K562 (cell line): ENCODE measurements around the gene ADIPOR1. TPM values are rescaled to one million over a fixed set of nuclear protein-coding genes. Genes with fewer than 3 reads are reported as not detected.

ENCODE experiments used
- EP400 ChIP-seq: fragments of 450-650 bp; IDR thresholded peaks from 2 replicates; pipeline ENCODE4 v1.6.1; 2017; ENCODE audit warnings: antibody characterized with exemption, mild to moderate bottlenecking, moderate library complexity
- HDAC1 ChIP-seq, 2 experiments: fragments of 450-650 bp; IDR thresholded peaks; 2 replicates each; pipeline ENCODE4 v1.6.1; 2016 to 2017; ENCODE audit warnings: inconsistent platforms in 1 of 2, mild to moderate bottlenecking in 1 of 2, moderate library complexity in 1 of 2
- HNRNPK ChIP-seq: fragments of 200-400 bp; formaldehyde crosslinking; IDR thresholded peaks from one replicate; pipeline ENCODE4 v1.6.1; 2018; ENCODE audit warnings: mild to moderate bottlenecking, low read depth, low read length; ENCODE audit not compliant: poor library complexity, severe bottlenecking
- KAT2B ChIP-seq: IDR thresholded peaks from one replicate; pipeline ENCODE4 v1.6.1; 2012; ENCODE audit warnings: low read depth, mild to moderate bottlenecking, control low read depth, inconsistent platforms, low read length, moderate library complexity
- KAT8 ChIP-seq: fragments of 450-650 bp; IDR thresholded peaks from 2 replicates; pipeline ENCODE4 v1.6.1; 2016; ENCODE audit warnings: low read depth, mild to moderate bottlenecking
- PATZ1 ChIP-seq: fragments of 250-450 bp; sonication (Bioruptor Pico); IDR thresholded peaks from 2 replicates; pipeline ENCODE4 v1.5.0; 2020; ENCODE audit warnings: mild to moderate bottlenecking, borderline replicate concordance
- RERE ChIP-seq: sonication (generic); formaldehyde crosslinking; IDR thresholded peaks from 2 replicates; pipeline ENCODE4 v1.8.0; 2023; ENCODE audit warnings: missing genetic modification reagents, mild to moderate bottlenecking, borderline replicate concordance
- SMAD1 ChIP-seq: fragments of 150-350 bp; IDR thresholded peaks from 2 replicates; pipeline ENCODE4 v1.6.1; 2014; ENCODE audit warnings: low read length, low read depth; ENCODE audit not compliant: partially characterized antibody
- TCF3 ChIP-seq: sonication (generic); formaldehyde crosslinking; IDR thresholded peaks from 2 replicates; pipeline ENCODE4 v1.4.0; 2020; ENCODE audit warnings: mild to moderate bottlenecking, missing genetic modification reagents
- TCF7L2 ChIP-seq: fragments of 150-350 bp; IDR thresholded peaks from 2 replicates; pipeline ENCODE4 v1.6.1; 2016; ENCODE audit warnings: low read depth, mild to moderate bottlenecking, low read length, moderate library complexity
- TRIM28 ChIP-seq: fragments of 450-650 bp; IDR thresholded peaks from 2 replicates; pipeline ENCODE4 v1.6.1; 2017
- ZBTB43 ChIP-seq: sonication (generic); formaldehyde crosslinking; IDR thresholded peaks from 2 replicates; pipeline ENCODE4 v1.8.0; 2023; ENCODE audit warnings: mild to moderate bottlenecking, missing genetic modification reagents
- ZBTB9 ChIP-seq: fragments of 450-650 bp; formaldehyde crosslinking; IDR thresholded peaks from 2 replicates; pipeline ENCODE4 v1.4.0; 2020; ENCODE audit warnings: mild to moderate bottlenecking, moderate library complexity
- ZC3H4 ChIP-seq: sonication (generic); formaldehyde crosslinking; IDR thresholded peaks from 2 replicates; pipeline ENCODE4 v1.9.0; 2021; ENCODE audit warnings: missing genetic modification reagents, borderline replicate concordance
- ZNF316 ChIP-seq: fragments of 450-650 bp; IDR thresholded peaks from 2 replicates; pipeline ENCODE4 v1.6.1; 2016
- ZNF561 ChIP-seq: fragments of 450-650 bp; formaldehyde crosslinking; conservative IDR thresholded peaks from 2 replicates; pipeline ENCODE4 v1.4.0; 2020; ENCODE audit warnings: mild to moderate bottlenecking, moderate library complexity
- ZNF586 ChIP-seq: fragments of 450-650 bp; formaldehyde crosslinking; conservative IDR thresholded peaks from 2 replicates; pipeline ENCODE4 v1.4.0; 2020; ENCODE audit warnings: mild to moderate bottlenecking, moderate library complexity
- ZNF668 ChIP-seq: fragments of 250-450 bp; sonication (Bioruptor Pico); IDR thresholded peaks from 2 replicates; pipeline ENCODE4 v1.8.0; 2022; ENCODE audit warnings: mild to moderate bottlenecking, inconsistent platforms
- polyA plus RNA-seq, 8 experiments: library from polyadenylated mRNA; depleted of rRNA in 4 of 8; stranded (reverse) in 5 of 8; unstranded in 3 of 8; fragments of >200 nt; fragmentation: Nextera tagmentation in 2 of 8; fragmentation: Illumina TruSeq in 1 of 8; extraction: Ambion mirVana in 2 of 8; extraction: Trizol in 1 of 8; gene quantifications; 2 replicates each; pipeline versions ENCODE4 v1.2.1 to v1.2.3, GENCODE V29; 2011 to 2014; ENCODE audit warnings: inconsistent platforms in 1 of 8, missing spikeins in 1 of 8
- total RNA-seq, 7 experiments: library from RNA; depleted of rRNA in 6 of 7; stranded (reverse); fragments of >200 nt in 6 of 7; fragmentation: Illumina TruSeq in 2 of 7; extraction: Trizol in 2 of 7; gene quantifications; 2 replicates each; pipeline versions ENCODE4 v1.2.1 to v1.2.3, GENCODE V29; 2011 to 2021; ENCODE audit warnings: low replicate concordance in 1 of 7

The ADIPOR1 gene
- total and polyA plus RNA-seq, 9 of the 15 experiments (the other 6 are each of a cell fraction or from before 2014, with no cell fraction given): 29.0 to 217 (median 100) TPM

GRCh38 chr1:202958544-202959275, 598 bp upstream of the ADIPOR1 start (continued):
- TF ChIP-seq RERE (CRISPR knock-in tag) (no peak), KAT8 (no peak), TRIM28 (0 out of 2 replicates have a peak, but pooled peaks have one; percentile 40), ZNF561 (CRISPR knock-in tag) (no peak), ZC3H4 (CRISPR knock-in tag) (no peak), ZNF668 (CRISPR knock-in tag) (no peak), HNRNPK (no peak), ZBTB9 (CRISPR knock-in tag) (no peak), HDAC1 (IDR thresholded peaks at IDR 0.05) (peak in 1 of 2 experiments; percentile 56; a peak in 2 of 4 replicates), ZNF586 (CRISPR knock-in tag) (no peak), TCF3 (CRISPR knock-in tag) (no peak), PATZ1 (CRISPR knock-in tag) (no peak), TCF7L2 (no peak), ZBTB43 (no peak), SMAD1 (no peak), KAT2B (no peak), EP400 (peak; percentile 75), ZNF316 (no peak)
